GM19351 (cell line): ENCODE measurements around the gene B4GALT3.

ENCODE experiments used
- ATAC-seq: cut with Tn5 transposase; IDR thresholded peaks from one replicate; pipeline ENCODE4 v1.9.1; 2021; ENCODE audit warnings: mild to moderate bottlenecking, moderate library complexity; ENCODE audit not compliant: unreplicated experiment

Gene B4GALT3

DNA sequence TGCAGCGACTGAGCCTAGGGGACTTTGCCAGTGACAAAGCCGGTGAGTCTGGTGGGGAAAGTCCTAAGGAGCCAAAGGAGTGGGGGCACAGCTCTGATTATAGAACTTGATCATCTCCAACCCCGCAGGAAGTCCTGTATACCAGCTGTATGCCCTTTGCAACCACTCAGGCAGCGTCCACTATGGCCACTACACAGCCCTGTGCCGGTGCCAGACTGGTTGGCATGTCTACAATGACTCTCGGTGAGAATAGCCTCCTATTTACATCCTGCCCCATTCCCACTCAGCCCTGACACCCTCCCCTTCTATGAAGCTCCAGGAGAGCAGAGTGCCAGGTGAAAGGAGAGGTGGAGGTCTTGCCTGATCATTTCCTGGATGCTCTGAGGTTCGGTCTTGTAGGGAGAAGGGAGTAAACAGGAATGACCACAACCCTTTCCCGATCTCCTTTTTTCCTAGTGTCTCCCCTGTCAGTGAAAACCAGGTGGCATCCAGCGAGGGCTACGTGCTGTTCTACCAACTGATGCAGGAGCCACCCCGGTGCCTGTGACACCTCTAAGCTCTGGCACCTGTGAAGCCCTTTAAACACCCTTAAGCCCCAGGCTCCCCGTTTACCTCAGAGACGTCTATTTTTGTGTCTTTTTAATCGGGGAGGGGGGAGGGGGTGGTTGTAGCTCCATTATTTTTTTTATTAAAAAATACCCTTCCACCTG is 12.3 kb downstream of the B4GALT3 start:
- no peak for ATAC-seq

GRCh38 chr1:161163793-161164192 is 13.5 kb downstream of the B4GALT3 start:
- ATAC-seq = no peak

DNA sequence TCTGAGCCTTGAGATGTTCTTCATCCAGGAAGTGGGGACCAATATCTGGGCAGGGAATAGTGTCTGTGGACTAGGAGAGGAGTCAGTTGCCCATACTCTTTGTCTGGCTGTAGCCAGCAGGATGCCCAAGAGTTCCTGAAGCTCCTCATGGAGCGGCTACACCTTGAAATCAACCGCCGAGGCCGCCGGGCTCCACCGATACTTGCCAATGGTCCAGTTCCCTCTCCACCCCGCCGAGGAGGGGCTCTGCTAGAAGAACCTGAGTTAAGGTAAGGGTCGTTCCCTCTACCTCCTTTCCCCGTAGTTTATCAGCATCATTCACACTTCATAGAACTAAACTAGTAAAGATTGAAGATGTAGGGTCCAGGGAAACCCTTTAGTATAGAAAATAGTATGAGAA is 14.5 kb downstream of the B4GALT3 start:
- ATAC-seq = no peak

DNA sequence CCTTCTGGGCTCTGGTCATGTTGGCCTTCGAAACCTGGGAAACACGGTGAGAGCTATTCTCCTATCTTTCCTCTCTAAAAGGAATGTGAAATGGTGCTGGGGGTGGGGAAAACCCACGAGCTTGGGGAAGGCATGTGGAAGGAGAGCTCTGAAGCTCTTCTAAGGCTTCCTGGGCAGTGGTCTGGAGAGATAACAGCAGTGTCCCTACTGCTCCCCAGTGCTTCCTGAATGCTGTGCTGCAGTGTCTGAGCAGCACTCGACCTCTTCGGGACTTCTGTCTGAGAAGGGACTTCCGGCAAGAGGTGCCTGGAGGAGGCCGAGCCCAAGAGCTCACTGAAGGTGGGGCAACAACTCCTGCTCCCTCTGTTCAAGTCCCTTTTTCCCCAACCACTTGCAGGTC is 15.3 kb downstream of the B4GALT3 start:
- ATAC-seq = no peak

DNA sequence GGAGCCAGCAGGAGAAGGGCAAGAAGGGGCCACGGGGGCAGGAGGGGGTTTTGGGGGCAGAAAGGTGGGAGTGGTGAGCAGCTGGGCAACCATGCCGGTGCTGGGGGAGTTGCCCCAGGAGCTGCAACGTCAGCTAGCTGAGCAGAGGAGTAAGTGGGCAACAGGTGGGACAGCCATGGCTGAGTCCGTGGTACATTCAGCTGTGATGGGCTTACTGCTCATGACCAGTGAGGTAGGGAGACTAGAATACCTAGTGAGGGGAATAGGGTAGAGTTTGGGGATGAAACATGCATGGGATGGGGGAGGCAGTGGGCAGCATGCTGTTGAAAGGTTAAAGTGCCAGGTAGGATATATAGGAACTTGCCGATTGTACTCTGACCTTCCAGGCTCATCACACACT is 15.7 kb downstream of the B4GALT3 start:
- ATAC-seq = no peak

DNA sequence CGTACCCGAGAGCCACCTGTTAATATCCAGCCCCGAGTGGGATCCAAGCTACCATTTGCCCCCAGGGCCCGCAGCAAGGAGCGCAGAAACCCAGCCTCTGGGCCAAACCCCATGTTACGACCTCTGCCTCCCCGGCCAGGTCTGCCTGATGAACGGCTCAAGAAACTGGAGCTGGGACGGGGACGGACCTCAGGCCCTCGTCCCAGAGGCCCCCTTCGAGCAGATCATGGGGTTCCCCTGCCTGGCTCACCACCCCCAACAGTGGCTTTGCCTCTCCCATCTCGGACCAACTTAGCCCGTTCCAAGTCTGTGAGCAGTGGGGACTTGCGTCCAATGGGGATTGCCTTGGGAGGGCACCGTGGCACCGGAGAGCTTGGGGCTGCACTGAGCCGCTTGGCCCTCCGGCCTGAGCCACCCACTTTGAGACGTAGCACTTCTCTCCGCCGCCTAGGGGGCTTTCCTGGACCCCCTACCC is 16.6 kb downstream of the B4GALT3 start:
- ATAC-seq = no peak

- ATAC-seq = no peak
These were observed 17.4 kb downstream of the B4GALT3 start for GRCh38 chr1:161159913-161160243.

DNA sequence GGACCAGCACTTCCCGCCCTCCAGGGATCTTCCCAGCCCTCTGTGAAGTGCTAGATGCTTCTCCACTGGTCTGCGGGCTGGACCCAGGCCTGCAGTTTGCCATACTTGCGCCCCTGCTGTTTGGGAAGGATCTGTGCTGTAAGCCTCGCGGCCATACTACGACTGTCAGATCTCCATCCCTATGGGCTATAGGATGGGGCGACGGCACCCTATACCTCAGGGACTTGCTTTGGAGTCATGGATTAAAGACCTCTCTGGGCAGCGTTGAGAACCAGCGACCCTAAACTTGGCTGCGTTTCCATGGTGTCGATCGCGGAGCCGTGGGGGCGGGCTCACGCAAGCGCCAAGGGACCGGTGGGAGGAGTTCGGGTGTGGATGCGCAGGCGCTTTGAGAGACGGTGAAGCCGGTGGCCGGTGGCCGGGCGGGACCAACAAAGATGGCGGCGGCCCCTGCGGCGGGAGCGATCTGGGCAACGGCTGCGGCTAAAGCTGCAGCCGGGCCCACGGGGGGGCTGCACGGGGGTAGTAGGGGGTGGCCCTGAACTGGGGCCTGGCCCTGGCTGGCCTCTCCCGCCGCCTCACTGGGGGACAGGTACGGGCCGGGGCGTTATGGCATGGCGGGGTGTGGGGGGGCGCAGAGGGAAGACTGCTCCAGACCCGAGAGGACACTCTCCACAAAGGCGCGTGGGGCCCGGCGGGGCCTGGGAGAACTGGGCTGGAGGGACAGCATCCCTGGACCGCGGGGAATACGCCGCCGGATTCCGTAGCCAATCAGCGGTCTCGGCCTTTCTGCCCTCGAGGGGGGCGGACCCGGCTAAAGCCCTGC is 18.0 kb downstream of the B4GALT3 start, which contains the start of gene USP21:
Gene USP21 (plus strand): TSS at position 414 of the 826 bp plus-strand sequence. CDS start 1,141 bp downstream, outside the sequence.
- ATAC-seq = peak; percentile 89

DNA sequence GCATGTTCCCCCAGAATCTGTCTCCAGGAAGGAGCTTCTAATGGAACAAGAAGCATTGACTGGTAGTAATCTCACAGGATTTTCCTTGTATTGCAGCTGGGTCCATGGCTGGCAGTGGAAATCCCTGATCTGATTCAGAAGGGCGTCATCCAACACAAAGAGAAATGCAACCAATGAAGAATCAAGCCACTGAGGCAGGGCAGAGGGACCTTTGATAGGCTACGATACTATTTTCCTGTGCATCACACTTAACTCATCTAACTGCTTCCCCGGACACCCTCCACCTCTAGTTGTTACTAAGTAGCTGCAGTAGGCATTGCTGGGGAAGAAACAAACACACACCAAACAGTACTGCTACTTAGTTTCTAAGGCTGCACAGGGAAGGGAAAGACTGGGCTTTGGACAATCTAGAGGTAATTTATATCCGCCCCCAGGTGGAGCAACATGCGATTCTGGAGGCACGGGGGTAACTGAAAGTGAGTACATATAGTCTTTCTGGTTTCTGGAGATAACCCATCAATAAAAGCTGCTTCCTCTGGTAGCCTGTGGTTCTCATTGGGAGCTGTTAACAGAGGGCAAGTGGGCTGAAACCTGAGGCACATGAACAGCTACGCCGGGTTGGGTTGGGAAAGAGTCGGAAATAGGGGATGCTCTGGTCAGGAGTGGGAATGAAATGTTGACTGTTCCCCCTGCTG is 18.8 kb downstream of the B4GALT3 start:
- no peak for ATAC-seq

DNA sequence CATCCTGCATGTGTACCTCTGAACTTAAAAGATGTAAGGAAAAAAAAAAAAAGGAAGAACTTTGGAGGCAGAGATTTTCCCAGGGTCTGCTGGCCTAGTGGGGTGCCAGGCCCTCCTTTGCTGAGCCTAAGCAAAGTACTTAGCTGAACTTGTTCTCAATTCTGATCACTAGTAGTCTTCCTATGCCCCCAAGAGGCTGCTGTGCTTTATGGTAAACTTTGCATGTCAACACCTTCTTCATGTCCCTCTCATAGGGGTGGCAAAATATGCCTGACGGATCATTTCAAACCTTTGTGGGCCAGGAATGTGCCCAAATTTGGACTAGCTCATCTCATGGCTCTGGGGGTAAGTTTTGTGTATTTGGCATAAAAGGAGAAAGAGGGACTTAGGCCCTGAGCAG is 19.4 kb downstream of the B4GALT3 start:
- ATAC-seq = no peak

DNA sequence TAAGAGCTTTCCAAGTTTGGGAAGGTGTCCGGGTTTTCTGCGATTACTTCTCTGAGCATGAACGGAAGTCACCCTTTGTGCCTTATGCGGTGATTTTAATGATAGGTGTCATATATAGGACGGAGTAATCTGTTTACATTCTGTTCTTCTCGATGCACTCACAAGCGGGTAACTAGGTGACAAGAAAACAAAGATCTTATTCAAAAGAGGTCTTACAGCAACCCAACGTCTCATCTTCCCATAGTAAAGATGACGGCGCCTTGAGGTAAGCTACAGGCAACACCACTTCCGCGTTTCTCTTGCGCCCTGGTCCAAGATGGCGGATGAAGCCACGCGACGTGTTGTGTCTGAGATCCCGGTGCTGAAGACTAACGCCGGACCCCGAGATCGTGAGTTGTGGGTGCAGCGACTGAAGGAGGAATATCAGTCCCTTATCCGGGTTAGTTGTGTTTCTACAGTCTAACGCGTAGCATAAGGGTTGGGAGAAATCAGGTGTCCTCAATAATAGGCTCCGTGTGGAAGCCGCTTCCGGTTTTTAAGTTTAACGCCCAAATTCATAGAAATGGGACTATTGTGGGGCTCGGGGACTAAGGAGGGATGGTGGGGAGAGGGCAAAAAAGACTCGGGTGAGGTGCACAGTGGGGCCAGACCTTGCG is 23.5 kb downstream of the B4GALT3 start, which contains the start of gene UFC1:
Gene UFC1 (plus strand): TSS at position 297 of the 656 bp plus-strand sequence. CDS start 20 bp downstream, at position 317.
- ATAC-seq = peak; percentile 93

- no peak for ATAC-seq
These were observed 24.1 kb downstream of the B4GALT3 start for GRCh38 chr1:161153176-161153575.

GRCh38 chr1:161145832-161146231 is 31.5 kb downstream of the B4GALT3 start:
- ATAC-seq = no peak

DNA sequence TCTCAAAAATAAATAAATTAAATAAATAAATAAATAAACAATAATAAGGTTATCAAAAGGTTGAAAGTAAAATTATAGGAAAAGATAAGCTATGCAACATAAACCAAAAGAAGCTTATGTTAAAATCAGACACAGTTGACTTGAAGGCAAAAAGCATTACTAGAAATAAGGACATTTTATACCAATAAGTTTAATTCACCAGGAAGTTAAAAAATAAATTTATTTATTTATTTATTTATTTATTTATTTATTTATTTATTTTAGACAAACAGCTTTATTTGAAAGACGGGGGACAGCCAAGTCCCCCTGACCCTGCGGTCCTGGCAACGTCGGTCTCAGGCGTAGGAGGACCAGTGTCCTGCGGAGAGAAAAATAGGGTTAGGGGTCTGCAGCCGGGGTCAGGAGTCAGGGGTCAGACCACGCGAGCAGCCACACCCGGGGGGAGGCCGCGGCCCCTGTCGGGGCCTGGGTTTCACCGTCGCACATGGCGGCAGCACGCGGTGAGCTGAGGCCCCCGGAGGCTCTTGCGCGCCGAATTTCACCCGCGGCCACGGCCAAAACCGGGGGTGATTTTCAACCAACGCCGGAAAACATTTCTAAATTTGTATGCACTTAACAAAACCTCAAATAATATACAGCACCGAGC is 36.4 kb downstream of the B4GALT3 start:
- no peak for ATAC-seq

DNA sequence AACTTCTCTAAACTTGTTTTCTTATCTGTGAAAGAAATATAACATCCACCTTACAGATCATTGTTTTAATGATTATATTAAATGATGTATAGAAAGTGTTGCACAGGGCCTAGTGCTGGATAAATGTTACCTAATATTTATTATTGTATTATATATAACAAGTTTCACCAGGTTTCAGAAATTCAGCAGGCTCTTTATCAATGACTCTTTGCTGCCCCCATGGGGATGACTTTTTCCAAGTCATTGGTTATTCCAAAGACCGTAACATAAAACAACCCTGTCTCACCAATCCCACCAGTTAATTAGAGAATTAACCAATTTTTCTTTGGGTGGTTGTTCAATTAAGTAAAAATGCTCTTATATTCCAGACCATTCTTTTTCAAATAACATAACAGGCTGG is 37.5 kb downstream of the B4GALT3 start:
- ATAC-seq = no peak

- ATAC-seq = no peak
These were observed 38.9 kb downstream of the B4GALT3 start for GRCh38 chr1:161138431-161138830.

GRCh38 chr1:161137881-161138280 is 39.4 kb downstream of the B4GALT3 start:
- ATAC-seq = no peak

GRCh38 chr1:161133220-161133740 is 44.0 kb downstream of the B4GALT3 start:
- no peak for ATAC-seq

GRCh38 chr1:161132410-161133219 is 44.7 kb downstream of the B4GALT3 start, which contains the start of gene DEDD:
Gene DEDD, minus strand, starts transcription at chr1:161132667. Its CDS starts 8,205 bp downstream, at chr1:161124462.
- peak; percentile 92 for ATAC-seq
